Measurements from ENCODE around the gene KCTD1.

KCTD1 gene

GRCh38 chr18:26480897-26481795 is 67.2 kb downstream of the KCTD1 start:
- DNase-seq: no peak

- DNase-seq: no peak
Observed at GRCh38 chr18:26479681-26480079, 68.7 kb downstream of the KCTD1 start.

- no peak for DNase-seq
Observed at GRCh38 chr18:26479065-26479680, 69.2 kb downstream of the KCTD1 start.

GRCh38 chr18:26477828-26478466 is 70.4 kb downstream of the KCTD1 start:
- no peak for DNase-seq

GRCh38 chr18:26476697-26477096 is 71.7 kb downstream of the KCTD1 start:
- no peak for DNase-seq

- DNase-seq: no peak
Observed at GRCh38 chr18:26474542-26474941, 73.8 kb downstream of the KCTD1 start.

- no peak for DNase-seq
Observed at GRCh38 chr18:26473672-26474071, 74.7 kb downstream of the KCTD1 start.

GRCh38 chr18:26471826-26472225 is 76.5 kb downstream of the KCTD1 start:
- no peak for DNase-seq

- no peak for DNase-seq
Observed at GRCh38 chr18:26471027-26471426, 77.3 kb downstream of the KCTD1 start.

- no peak for DNase-seq
Observed at GRCh38 chr18:26470011-26470637, 78.2 kb downstream of the KCTD1 start.

- DNase-seq: no peak
Observed at GRCh38 chr18:26468931-26469340, 79.4 kb downstream of the KCTD1 start.

GRCh38 chr18:26466026-26466425 is 82.3 kb downstream of the KCTD1 start:
- no peak for DNase-seq

- DNase-seq: no peak
Observed at GRCh38 chr18:26465431-26465830, 82.9 kb downstream of the KCTD1 start.

GRCh38 chr18:26464128-26465011 is 84.0 kb downstream of the KCTD1 start:
- DNase-seq: no peak

GRCh38 chr18:26462355-26462754 is 86.0 kb downstream of the KCTD1 start:
- DNase-seq: no peak

- no peak for DNase-seq
Observed at GRCh38 chr18:26461405-26461804, 86.9 kb downstream of the KCTD1 start.

- DNase-seq: no peak
Observed at GRCh38 chr18:26460449-26461091, 87.8 kb downstream of the KCTD1 start.

- no peak for DNase-seq
Observed at GRCh38 chr18:26459884-26460283, 88.5 kb downstream of the KCTD1 start.

GRCh38 chr18:26459340-26459739 is 89.0 kb downstream of the KCTD1 start:
- no peak for DNase-seq

- no peak for DNase-seq
Observed at GRCh38 chr18:26458526-26459232, 89.7 kb downstream of the KCTD1 start.

All from activated gamma-delta T cell (primary cell).